ENCODE results near the gene ADD1. TPM values are rescaled to one million over a fixed set of nuclear protein-coding genes. Genes with fewer than 3 reads are reported as not detected.

Gene ADD1
- total RNA-seq, 1 donor from 2014 or later = 274 TPM

DNA sequence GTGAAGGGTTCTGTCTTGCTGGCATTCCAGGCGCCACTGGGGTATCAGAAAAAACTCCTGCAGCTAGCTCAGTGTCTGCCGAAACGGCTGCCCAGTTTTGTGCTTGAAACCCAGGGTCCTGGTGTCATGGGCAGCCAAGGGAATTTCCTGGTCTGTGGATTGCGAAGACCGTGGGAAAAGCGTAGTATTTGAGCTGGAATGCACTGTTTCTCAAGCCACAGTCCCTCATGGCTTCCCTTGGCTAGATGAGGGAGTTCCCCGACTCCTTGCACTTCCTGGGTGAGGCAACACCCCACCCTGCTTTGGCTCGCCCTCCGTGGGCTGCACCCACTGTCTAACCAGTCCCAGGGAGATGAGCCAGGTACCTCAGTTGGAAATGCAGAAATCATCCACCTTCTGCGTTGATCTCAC lies 79.5 kb downstream of the ADD1 start:
- Mint-ChIP-seq H3K27me3 (ENCODE audit: unreplicated experiment) (no peaks in the 10 kb centered on the region), H3K27ac (ENCODE audit: unreplicated experiment) (peak overlapping the region; percentile 77), H3K4me1 (ENCODE audit: unreplicated experiment) (peaks cover 27% of the 10 kb centered on the region), H3K9me3 (ENCODE audit: unreplicated experiment) (peaks cover 10% of the 10 kb centered on the region), H3K4me3 (ENCODE audit: unreplicated experiment) (no peak overlapping the region), H3K36me3 (ENCODE audit: unreplicated experiment) (peaks cover 57% of the 10 kb centered on the region)
- no peak for DNase-seq (ENCODE audit: extremely low spot score, unreplicated experiment)
- TF ChIP-seq, protein P1, sequence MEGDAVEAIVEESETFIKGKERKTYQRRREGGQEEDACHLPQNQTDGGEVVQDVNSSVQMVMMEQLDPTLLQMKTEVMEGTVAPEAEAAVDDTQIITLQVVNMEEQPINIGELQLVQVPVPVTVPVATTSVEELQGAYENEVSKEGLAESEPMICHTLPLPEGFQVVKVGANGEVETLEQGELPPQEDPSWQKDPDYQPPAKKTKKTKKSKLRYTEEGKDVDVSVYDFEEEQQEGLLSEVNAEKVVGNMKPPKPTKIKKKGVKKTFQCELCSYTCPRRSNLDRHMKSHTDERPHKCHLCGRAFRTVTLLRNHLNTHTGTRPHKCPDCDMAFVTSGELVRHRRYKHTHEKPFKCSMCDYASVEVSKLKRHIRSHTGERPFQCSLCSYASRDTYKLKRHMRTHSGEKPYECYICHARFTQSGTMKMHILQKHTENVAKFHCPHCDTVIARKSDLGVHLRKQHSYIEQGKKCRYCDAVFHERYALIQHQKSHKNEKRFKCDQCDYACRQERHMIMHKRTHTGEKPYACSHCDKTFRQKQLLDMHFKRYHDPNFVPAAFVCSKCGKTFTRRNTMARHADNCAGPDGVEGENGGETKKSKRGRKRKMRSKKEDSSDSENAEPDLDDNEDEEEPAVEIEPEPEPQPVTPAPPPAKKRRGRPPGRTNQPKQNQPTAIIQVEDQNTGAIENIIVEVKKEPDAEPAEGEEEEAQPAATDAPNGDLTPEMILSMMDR (IDR thresholded peaks at IDR 0.05) = no peak

DNA sequence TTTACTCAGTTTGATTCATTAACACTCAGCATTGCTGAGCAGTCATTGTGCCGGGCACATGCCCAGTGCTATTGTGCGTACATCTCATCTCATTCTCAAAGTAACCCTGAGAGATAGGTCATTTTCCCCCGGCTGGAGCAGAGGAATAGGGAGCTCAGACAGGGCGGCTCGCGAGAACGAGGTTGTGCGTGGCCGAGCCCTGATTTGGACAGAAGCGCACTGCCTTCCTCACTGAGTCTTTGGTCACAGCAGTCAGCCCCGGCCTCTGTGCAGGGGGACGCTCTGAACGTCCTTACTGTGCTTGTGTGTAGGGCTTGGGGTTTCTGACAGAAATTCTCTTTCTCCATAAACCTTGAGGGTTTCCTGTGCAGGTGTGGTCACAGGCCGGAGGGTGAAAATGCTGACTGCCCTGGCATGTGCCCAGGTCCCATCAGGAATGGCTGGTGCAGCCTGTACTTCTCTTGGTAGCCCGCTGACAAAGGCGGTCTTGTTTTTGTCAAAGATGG lies 80.1 kb downstream of the ADD1 start:
- no peaks in the 10 kb centered on the region for H3K27me3 Mint-ChIP-seq (ENCODE audit: unreplicated experiment)
- H3K36me3 Mint-ChIP-seq (ENCODE audit: unreplicated experiment) = peaks cover 53% of the 10 kb centered on the region
- no peak for DNase-seq (ENCODE audit: extremely low spot score, unreplicated experiment)
- TF ChIP-seq, protein P1 (IDR thresholded peaks at IDR 0.05) = no peak
- H3K9me3 Mint-ChIP-seq (ENCODE audit: unreplicated experiment) = peaks cover 10% of the 10 kb centered on the region
- peak overlapping the region; percentile 70 for H3K27ac Mint-ChIP-seq (ENCODE audit: unreplicated experiment)
- peaks cover 27% of the 10 kb centered on the region for H3K4me1 Mint-ChIP-seq (ENCODE audit: unreplicated experiment)
- H3K4me3 Mint-ChIP-seq (ENCODE audit: unreplicated experiment) = no peak overlapping the region

DNA sequence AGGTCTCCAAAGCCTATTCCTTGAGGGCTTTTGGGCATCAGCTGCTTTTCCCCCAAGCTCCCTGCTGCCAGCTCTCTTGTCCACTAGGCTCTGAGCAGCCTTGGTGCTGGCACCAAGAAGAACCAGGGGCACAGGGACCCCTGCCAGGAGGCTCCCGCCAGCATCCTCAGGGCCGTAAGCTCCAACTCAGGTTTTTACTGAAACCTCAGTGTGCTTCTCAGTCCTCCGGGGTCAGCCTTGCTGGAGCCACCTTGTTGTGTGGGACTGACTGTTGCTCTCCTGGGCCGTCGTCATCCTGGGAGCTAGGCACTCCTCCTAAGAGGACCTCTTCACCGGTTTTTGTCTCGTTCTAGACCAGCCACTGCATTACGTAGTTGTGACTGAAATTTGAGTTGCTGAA lies 80.6 kb downstream of the ADD1 start:
- peaks cover 10% of the 10 kb centered on the region for H3K9me3 Mint-ChIP-seq (ENCODE audit: unreplicated experiment)
- peak overlapping the region; percentile 41 for H3K27ac Mint-ChIP-seq (ENCODE audit: unreplicated experiment)
- H3K36me3 Mint-ChIP-seq (ENCODE audit: unreplicated experiment) = peaks cover 56% of the 10 kb centered on the region
- DNase-seq (ENCODE audit: extremely low spot score, unreplicated experiment) = no peak
- no peak overlapping the region for H3K4me3 Mint-ChIP-seq (ENCODE audit: unreplicated experiment)
- no peaks in the 10 kb centered on the region for H3K27me3 Mint-ChIP-seq (ENCODE audit: unreplicated experiment)
- TF ChIP-seq, protein P1 (IDR thresholded peaks at IDR 0.05) = no peak
- peaks cover 27% of the 10 kb centered on the region for H3K4me1 Mint-ChIP-seq (ENCODE audit: unreplicated experiment)

GRCh38 chr4:2924765-2925301 lies 81.2 kb downstream of the ADD1 start:
- Mint-ChIP-seq H3K4me3 (ENCODE audit: unreplicated experiment) (no peak overlapping the region), H3K27me3 (ENCODE audit: unreplicated experiment) (no peaks in the 10 kb centered on the region), H3K4me1 (ENCODE audit: unreplicated experiment) (peaks cover 27% of the 10 kb centered on the region), H3K27ac (ENCODE audit: unreplicated experiment) (peak overlapping the region; percentile 41), H3K9me3 (ENCODE audit: unreplicated experiment) (peaks cover 4% of the 10 kb centered on the region), H3K36me3 (ENCODE audit: unreplicated experiment) (peaks cover 51% of the 10 kb centered on the region)
- DNase-seq (ENCODE audit: extremely low spot score, unreplicated experiment) = no peak
- TF ChIP-seq, protein P1 (IDR thresholded peaks at IDR 0.05) = no peak

DNA sequence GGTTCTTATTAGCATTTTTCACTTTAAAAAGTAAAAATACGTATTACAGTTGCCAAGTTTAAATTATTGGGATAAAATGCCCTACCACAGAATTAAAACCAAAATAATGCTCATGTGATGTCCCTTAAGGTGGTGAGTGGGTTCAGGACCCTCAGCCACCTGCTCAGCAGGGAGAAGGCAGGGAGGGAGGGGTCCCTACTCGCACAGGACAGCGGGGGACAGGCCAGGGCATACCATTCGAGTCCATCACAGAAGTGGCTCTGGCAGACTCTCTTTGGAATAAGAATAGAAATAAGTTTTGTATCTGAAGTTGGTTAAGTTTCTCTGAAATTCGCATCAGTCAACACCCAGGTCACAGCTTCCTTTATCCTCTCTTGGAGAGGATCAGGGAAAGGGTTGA lies 81.9 kb downstream of the ADD1 start:
- TF ChIP-seq, protein P1 (IDR thresholded peaks at IDR 0.05) = no peak
- H3K9me3 Mint-ChIP-seq (ENCODE audit: unreplicated experiment) = no peaks in the 10 kb centered on the region
- no peak overlapping the region for H3K4me3 Mint-ChIP-seq (ENCODE audit: unreplicated experiment)
- H3K36me3 Mint-ChIP-seq (ENCODE audit: unreplicated experiment) = peaks cover 44% of the 10 kb centered on the region
- H3K27ac Mint-ChIP-seq (ENCODE audit: unreplicated experiment) = no peak overlapping the region
- peaks cover 27% of the 10 kb centered on the region for H3K4me1 Mint-ChIP-seq (ENCODE audit: unreplicated experiment)
- no peaks in the 10 kb centered on the region for H3K27me3 Mint-ChIP-seq (ENCODE audit: unreplicated experiment)
- no peak for DNase-seq (ENCODE audit: extremely low spot score, unreplicated experiment)

Measured in osteocyte (in vitro differentiated cells).